ENCODE data around the gene ANXA9.

DNA sequence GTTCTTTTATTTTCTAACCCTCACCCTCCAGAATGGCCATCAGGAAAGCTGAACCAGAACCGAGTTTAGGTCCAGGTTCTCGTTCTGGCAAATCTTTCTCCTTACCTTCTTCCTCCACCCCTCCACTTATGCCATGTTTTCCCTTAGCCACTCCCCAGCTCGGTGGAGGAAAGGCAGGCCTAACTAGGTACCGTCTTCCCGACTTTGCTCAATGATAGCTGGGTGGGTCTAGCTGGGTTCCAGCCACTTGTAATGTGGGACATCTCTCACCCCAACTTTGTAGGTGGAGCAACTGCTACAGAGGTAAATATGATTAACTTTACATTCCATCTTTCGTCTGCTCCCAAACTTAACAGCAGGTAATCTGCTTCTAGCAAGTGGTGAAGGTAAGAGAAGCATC, 54.9 kb downstream of the ANXA9 start:
- no peak for TF ChIP-seq CTCF (IDR thresholded peaks at IDR 0.05; ENCODE audit: low read depth, low read length)
- TF ChIP-seq EZH2phosphoT487 (IDR thresholded peaks at IDR 0.05; ENCODE audit: low read depth): no peak

All from OCI-LY3 (cell line).